ENCODE data around the gene NMT1. TPM values are rescaled to one million over a fixed set of nuclear protein-coding genes. Genes with fewer than 3 reads are reported as not detected.

NMT1 gene
- total RNA-seq, 2 experiments from 2014 or later: 61.1 to 62.2 TPM

DNA sequence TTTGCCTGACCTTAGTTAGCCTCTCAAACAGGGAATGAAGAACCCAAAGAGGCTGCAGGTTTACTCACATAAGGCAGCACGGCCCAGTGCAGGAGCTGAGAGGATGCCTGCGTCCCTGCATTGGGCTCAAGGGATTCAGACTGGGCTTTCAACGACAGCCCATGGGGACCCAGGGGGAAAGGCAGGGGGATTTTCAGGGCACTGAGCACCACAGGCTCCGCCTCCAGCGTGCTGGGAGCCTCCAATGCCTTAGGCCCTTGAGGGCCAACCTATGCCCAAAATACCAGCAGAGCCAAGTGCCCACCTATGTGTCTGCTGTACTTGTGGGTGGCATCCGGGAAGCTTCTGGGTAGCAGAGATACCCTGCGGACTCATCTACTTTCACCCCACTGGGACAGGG, 32.0 kb upstream of the NMT1 start:
- no peak overlapping the region for H3K27ac Mint-ChIP-seq
- intact Hi-C loops (cut with DNase I, micrococcal nuclease): no loop called here
- Histone ChIP-seq H3K9me3 (ENCODE audit: control insufficient read depth in 1 of 2, insufficient read depth in 1 of 2, low read length in 2 of 2) (no peaks in the 10 kb centered on the region), H3K27me3 (ENCODE audit: control insufficient read depth in 1 of 2, insufficient read depth in 2 of 2, low read length in 2 of 2) (no peaks in the 10 kb centered on the region), H3K36me3 (ENCODE audit: insufficient read depth, low read length) (peaks cover 64% of the 10 kb centered on the region), H3K4me3 (ENCODE audit: low read length) (no peak overlapping the region), H3K27ac (ENCODE audit: low read depth in 1 of 2, low read length in 2 of 2) (no peak overlapping the region), H3K4me1 (ENCODE audit: insufficient read depth, low read length) (no peaks in the 10 kb centered on the region)
- CTCF ChIA-PET: no interaction called here
- POLR2A ChIA-PET: no interaction called here
- no peaks in the 10 kb centered on the region for H3K9me3 Mint-ChIP-seq
- TF ChIP-seq, protein P1, sequence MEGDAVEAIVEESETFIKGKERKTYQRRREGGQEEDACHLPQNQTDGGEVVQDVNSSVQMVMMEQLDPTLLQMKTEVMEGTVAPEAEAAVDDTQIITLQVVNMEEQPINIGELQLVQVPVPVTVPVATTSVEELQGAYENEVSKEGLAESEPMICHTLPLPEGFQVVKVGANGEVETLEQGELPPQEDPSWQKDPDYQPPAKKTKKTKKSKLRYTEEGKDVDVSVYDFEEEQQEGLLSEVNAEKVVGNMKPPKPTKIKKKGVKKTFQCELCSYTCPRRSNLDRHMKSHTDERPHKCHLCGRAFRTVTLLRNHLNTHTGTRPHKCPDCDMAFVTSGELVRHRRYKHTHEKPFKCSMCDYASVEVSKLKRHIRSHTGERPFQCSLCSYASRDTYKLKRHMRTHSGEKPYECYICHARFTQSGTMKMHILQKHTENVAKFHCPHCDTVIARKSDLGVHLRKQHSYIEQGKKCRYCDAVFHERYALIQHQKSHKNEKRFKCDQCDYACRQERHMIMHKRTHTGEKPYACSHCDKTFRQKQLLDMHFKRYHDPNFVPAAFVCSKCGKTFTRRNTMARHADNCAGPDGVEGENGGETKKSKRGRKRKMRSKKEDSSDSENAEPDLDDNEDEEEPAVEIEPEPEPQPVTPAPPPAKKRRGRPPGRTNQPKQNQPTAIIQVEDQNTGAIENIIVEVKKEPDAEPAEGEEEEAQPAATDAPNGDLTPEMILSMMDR (IDR thresholded peaks at IDR 0.05): no peak
- DNase-seq: no peak
- H3K36me3 Mint-ChIP-seq (ENCODE audit: low read depth): peaks cover 52% of the 10 kb centered on the region
- no peaks in the 10 kb centered on the region for H3K4me1 Mint-ChIP-seq (ENCODE audit: low read depth)
- H3K4me3 Mint-ChIP-seq: no peak overlapping the region
- ATAC-seq (ENCODE audit: poor library complexity): no peak
- no peaks in the 10 kb centered on the region for H3K27me3 Mint-ChIP-seq

DNA sequence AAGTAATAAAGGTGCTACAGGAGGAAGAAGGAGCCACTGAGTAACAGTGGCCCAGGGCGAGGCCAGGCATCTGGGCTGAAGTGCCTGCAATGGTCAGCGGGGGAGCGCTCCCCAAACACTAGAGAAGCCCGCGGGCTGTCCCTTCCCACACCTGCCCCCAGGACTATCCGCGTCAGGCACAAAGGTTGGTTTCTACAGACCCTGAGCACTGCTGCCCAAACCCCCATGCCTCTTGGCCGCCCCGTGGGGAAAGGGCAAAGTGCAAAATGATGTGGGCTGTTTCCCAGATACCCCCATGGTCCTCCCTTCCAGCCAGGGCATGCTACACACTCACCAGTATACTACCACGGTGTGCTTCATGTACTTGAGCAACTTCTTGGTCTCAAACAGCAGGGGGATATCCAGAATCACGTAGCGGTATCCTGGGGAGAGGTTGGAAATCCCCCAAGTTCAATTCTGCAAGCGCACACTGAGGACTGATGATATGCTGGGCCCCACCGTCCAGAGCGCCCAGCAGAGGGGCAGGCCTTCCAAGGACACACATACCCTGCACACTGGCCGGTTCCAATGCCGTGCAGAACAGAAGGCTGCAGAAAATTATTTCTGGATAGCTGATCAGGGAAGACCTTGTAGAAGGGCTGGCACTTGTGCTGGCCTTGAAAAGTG, 31.2 kb upstream of the NMT1 start:
- Mint-ChIP-seq H3K27me3 (no peaks in the 10 kb centered on the region), H3K27ac (no peak overlapping the region), H3K36me3 (ENCODE audit: low read depth) (peaks cover 60% of the 10 kb centered on the region), H3K4me3 (no peak overlapping the region), H3K9me3 (no peaks in the 10 kb centered on the region), H3K4me1 (ENCODE audit: low read depth) (no peaks in the 10 kb centered on the region)
- Histone ChIP-seq H3K27me3 (ENCODE audit: control insufficient read depth in 1 of 2, insufficient read depth in 2 of 2, low read length in 2 of 2) (no peaks in the 10 kb centered on the region), H3K9me3 (ENCODE audit: control insufficient read depth in 1 of 2, insufficient read depth in 1 of 2, low read length in 2 of 2) (no peaks in the 10 kb centered on the region), H3K36me3 (ENCODE audit: insufficient read depth, low read length) (peaks cover 72% of the 10 kb centered on the region), H3K27ac (ENCODE audit: low read depth in 1 of 2, low read length in 2 of 2) (no peak overlapping the region), H3K4me1 (ENCODE audit: insufficient read depth, low read length) (no peaks in the 10 kb centered on the region), H3K4me3 (ENCODE audit: low read length) (no peak overlapping the region)
- TF ChIP-seq, protein P1 (IDR thresholded peaks at IDR 0.05): no peak
- intact Hi-C loops (cut with DNase I, micrococcal nuclease): loop anchor here in 1 of 2 experiments (5.0 kb wide), 1 partner anchor 47 kb away; no protein-coding TSS in a partner anchor
- CTCF ChIA-PET: no interaction called here
- DNase-seq (no peak), ATAC-seq (ENCODE audit: poor library complexity) (no peak)
- POLR2A ChIA-PET: no interaction called here

DNA sequence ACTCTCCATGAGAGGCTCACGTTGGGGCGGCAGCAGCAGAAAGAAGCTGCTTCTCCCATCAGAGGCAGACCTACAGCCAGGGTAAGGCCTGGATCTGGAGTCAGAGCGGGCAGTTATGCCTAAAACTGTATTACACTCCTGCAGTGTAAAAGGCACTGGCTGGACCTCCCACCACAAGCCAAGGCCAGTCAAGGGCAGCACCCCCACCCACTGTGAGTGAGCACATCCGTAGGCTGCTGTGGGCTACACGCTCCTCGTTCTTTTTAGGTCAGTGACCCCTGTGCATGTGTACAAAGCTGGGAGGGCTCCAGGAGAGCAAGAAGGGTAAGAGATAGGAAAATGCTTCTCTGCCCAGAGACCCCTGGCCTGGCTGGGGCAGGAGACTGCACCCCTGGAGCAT, 30.4 kb upstream of the NMT1 start:
- Histone ChIP-seq H3K27ac (ENCODE audit: low read depth in 1 of 2, low read length in 2 of 2) (no peak overlapping the region), H3K4me3 (ENCODE audit: low read length) (no peak overlapping the region), H3K4me1 (ENCODE audit: insufficient read depth, low read length) (no peaks in the 10 kb centered on the region), H3K36me3 (ENCODE audit: insufficient read depth, low read length) (peaks cover 74% of the 10 kb centered on the region), H3K9me3 (ENCODE audit: control insufficient read depth in 1 of 2, insufficient read depth in 1 of 2, low read length in 2 of 2) (no peaks in the 10 kb centered on the region), H3K27me3 (ENCODE audit: control insufficient read depth in 1 of 2, insufficient read depth in 2 of 2, low read length in 2 of 2) (no peaks in the 10 kb centered on the region)
- Mint-ChIP-seq H3K27me3 (no peaks in the 10 kb centered on the region), H3K4me1 (ENCODE audit: low read depth) (no peaks in the 10 kb centered on the region), H3K9me3 (no peaks in the 10 kb centered on the region), H3K4me3 (no peak overlapping the region), H3K27ac (no peak overlapping the region), H3K36me3 (ENCODE audit: low read depth) (peaks cover 61% of the 10 kb centered on the region)
- CTCF ChIA-PET: no interaction called here
- ATAC-seq (ENCODE audit: poor library complexity) (no peak), DNase-seq (no peak)
- intact Hi-C loops (cut with DNase I, micrococcal nuclease): loop anchor here in 1 of 2 experiments (5.0 kb wide), 1 partner anchor 47 kb away; no protein-coding TSS in a partner anchor
- TF ChIP-seq, protein P1 (IDR thresholded peaks at IDR 0.05): no peak
- POLR2A ChIA-PET: no interaction called here
